ENCODE measurements around the gene ZNF670.

Gene ZNF670

GRCh38 chr1:247103859-247104591, 25.4 kb upstream of the ZNF670 start, which contains the start of gene ZNF669:
Gene ZNF669, minus strand, starts transcription at chr1:247104356. Its CDS starts 157 bp downstream, at chr1:247104199.
- peak; percentile 93 for DNase-seq (ENCODE audit: low spot score)

DNA sequence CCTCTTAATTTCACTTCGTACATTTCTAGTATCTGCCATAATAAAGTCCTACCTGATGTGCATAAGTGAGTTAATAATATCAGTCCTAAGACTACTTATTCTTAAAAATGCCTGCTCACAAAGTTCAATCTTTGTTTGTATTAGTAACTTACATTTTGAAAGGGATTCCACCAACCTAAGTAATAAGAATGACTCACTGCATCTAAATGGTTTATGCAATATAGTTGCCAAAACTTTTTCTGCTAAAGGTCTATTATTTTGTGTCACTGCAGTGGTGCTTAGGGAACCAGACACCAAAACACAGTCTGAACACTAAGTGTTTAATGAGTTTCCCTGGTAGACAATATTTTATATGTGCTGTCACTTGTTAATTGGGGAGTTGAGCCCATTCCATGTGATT, 23.8 kb upstream of the ZNF670 start:
- no peak for DNase-seq (ENCODE audit: low spot score)

GRCh38 chr1:247100676-247101279, 22.2 kb upstream of the ZNF670 start:
- no peak for DNase-seq (ENCODE audit: low spot score)

DNA sequence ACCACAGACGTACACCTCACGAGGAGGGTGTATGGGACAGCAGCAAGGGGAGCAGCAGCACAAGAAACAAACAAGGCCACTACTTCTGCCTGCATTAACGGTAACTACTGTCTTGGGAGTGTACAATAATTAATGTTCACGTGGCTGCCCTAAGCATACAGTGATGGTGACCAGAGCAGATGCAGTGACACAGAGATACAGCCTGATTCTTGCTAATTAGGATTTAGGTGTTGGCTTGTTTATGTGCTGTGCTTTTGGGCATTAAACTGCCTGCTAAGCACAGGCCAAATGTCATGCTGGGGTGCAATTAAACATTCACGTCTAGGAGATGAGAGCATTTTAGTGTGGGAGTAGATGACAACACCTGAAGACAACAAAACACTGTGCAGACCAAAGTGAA, 18.3 kb upstream of the ZNF670 start:
- no peak for DNase-seq (ENCODE audit: low spot score)

- no peak for DNase-seq (ENCODE audit: low spot score)
These were observed 17.9 kb upstream of the ZNF670 start for GRCh38 chr1:247096544-247096943.

GRCh38 chr1:247096112-247096511, 17.5 kb upstream of the ZNF670 start:
- no peak for DNase-seq (ENCODE audit: low spot score)

GRCh38 chr1:247090455-247090854, 11.8 kb upstream of the ZNF670 start:
- no peak for DNase-seq (ENCODE audit: low spot score)

DNA sequence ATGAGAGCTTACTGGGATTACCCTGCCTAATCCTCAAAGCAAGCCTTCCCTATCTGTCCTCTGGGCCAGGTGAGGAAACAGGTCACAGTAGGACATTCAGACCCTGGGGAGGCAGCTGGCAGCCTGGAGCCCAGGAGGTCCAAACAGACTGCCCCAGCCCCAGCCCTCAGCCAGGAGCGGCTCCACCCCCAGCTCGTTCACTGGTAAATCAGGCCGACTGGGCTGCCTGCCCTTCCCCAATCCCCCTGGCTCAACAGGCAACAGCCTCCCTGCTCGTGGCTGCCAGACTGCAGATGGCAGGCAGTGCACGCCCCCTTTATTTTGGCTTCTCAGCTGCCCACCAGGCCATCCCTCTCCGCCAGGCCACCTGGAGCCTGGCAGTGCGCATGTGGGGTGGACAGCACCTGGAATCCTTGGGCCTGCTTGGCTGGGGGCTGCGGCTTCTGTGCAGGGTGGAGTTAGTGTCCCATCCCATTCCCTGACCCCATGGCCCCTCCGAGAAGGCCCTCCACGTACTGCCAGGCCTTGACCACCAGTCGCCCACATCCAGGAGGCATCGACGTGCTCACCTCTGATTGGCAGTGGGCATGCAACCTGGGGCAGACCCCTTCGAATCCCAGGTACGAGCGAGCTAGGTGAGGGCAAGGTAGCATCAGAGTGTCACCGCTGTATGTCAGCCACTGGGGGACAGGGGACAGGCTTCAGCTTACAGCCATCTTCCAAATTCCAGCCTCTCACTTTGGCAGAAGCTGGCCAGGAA, 11.2 kb upstream of the ZNF670 start:
- DNase-seq (ENCODE audit: low spot score), result no peak

DNA sequence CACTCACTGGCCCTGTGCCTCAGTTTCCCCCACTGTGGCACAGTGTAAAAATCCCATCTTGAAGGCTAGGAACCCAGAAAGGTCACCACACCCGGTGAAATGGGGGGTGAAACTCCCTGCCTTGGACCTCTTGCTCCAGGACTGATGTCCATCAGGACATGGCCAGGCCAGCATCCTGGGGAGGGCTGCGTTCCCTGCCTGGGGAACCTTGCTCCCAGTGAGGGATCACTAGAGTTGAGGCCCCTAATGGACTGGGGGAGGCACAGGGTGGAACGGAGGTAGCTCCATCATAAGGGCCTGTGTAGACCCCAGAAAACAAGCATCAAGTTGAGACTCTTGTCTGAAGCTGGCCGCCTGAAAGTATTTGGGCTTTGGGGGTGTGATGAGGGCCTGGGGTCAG, 10.4 kb upstream of the ZNF670 start:
- no peak for DNase-seq (ENCODE audit: low spot score)

- DNase-seq (ENCODE audit: low spot score), result no peak
These were observed 8.6 kb upstream of the ZNF670 start for GRCh38 chr1:247087256-247087655.

DNA sequence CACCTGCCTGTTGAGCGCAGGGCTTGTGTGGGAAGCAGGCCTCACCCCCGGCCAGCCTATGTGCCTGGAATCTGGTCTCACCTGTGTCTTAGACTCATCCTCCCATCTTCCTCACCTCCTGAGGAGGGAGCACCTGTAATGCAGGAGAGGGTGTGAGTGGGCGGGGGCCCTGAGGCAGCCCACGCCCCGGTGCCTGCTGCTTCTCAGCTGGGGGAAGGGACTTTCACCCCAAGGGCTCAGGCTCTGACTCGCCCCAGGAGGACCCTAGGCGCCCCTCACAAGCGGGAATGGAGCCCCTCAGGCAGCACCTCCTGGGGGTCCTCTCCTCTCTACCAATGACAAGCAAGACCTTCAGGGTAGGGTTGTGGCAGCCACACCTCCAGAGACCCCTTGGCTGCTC, 6.7 kb upstream of the ZNF670 start:
- DNase-seq (ENCODE audit: low spot score), result no peak

DNA sequence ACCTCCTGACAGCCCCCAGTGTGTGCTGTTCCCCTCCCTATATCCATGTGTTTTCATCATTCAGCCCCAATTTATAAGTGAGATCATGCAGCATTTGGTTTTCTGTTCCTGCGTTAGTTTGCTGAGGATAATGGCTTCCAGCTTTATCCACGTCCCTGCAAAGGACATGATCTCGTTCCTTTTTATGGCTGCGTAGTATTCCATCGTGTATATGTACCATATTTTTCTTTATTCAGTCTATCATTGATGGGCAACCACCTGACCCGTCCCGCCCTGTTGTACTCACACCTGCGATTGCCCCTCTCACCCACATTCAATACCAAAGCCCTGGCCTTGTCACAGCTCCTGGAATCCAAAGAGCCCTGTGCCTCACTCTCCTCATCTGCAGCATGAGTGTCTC, 6.2 kb upstream of the ZNF670 start:
- no peak for DNase-seq (ENCODE audit: low spot score)

DNA sequence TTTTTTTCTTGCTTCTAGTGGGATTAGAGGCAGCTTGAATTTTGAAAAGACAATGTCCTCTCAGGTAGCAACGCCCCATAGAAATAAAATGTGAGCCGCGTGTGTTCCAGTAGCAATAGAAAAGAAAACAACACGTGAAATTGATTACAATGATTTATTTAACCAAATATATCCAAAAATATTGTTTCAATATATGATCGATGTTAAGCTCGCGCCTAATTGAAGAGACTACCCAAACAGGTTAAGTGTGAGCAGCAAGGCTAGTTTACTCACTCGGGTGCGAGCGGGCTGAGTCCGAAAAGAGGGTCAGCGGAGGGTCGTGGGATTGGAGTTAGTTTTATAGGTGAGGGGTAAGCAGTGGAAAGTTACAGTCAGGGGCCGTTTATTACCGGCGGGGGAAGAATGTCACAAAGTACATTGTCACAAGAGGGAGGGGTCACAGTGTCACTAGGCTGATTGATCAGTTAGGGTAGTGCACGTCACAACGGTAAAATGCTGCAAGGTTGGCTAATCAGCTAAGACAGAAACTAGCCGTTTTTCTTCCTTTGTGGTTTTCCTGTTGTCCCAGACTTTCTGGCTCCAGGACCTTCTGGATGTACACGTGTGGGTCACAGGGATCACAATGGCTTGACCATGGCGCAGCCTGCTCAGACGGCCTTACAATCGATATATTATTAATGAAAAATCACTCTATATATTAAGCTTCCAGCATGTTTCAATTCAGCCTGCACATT, 697 bp upstream of the ZNF670 start:
- no peak for DNase-seq (ENCODE audit: low spot score)

- DNase-seq (ENCODE audit: low spot score), result no peak
These were observed 744 bp downstream of the ZNF670 start for GRCh38 chr1:247077876-247078257.

GRCh38 chr1:247077213-247077612, 1.4 kb downstream of the ZNF670 start:
- no peak for DNase-seq (ENCODE audit: low spot score)

DNA sequence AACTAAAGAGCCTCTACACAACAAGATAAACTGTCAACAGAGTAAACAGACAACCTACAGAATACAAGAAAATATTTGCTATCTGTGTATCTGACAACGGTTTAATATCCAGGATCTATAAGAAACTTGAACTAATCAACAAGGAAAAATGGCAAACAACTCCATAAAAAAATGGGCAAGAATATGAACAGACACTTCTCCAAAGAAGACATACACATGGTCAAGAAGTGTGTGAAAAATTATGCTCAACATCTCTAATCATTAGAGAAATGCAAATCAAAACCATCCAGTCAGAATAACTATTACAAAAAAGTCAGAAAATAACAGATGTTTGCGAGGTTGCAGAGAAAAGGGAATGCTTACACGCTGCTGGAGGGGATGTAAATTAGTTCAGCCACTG, 8.0 kb downstream of the ZNF670 start:
- no peak for DNase-seq (ENCODE audit: low spot score)

DNA sequence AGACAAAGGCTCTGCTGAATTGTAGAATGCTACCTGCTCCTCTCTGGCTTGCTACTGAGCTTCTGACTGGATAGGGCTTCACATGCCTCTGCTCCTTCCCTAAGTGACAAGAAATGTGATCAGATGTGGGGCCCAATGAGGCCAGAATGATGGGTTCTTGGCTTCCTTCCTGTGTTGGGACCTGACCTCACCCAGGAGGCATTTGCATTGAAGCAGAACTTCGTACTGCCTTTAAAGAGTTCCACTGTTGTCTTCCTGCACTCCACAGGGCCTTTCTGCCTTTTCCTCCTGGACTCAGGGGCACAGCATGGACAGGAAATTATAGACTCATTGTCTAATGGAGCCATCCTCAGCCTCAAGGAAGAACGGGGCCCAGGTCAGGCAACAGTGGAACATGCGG, 14.3 kb downstream of the ZNF670 start:
- no peak for DNase-seq (ENCODE audit: low spot score)

DNA sequence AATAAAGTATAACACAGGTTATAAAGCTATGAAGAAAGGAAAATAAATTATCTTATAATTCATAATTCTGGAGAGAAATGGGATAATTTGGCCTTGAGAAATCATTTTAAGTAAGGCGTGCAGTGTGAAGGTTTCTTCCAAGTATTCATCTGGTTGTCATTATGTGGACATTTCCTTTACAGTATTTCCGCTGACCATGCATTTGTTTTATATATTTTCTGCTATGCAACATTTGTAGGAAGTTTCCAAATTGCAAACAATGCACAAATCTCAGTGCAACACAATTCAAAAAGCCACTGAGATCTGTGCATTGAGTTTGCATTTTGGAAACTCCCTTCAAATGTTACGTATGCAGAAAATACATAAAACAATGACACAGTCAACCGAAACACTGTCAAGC, 17.8 kb downstream of the ZNF670 start:
- DNase-seq (ENCODE audit: low spot score), result no peak

DNA sequence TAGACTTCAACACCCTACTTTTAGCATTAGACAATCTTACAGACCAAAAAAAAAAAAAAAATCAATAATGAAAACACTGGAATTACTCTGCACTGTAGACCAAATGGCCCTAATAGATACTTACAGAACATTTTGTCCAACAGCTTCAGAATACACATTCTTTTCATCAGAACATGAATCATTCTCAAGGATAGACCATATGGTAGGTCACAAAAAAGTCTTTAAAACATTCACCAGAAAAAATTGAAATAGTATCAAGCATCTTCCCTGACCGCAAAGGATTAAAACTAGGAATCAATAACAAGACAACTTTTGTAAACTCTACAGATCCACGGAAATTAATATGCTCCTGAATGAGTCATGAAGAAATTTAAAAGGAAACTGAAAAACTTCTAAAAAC, 22.5 kb downstream of the ZNF670 start:
- no peak for DNase-seq (ENCODE audit: low spot score)

DNA sequence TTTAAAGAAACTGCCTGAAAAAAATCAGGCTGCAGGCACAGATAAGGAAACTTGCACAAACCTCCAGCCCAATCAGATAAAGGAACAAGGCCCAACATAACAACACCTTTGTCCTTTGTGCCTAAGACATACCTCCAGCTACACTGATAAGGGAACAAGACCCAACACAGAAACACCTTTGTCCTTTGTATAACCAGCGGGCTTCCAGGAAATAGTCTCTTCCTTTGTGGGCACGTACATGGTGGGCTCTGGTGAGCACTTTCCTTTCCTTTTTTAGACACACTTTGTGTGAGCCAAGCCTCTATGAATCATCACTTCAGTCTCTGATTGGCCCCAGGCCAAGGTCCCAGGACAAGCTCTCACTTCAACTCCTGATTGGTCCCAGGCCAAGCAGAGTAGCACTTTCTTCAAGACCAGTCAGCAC, 23.6 kb downstream of the ZNF670 start:
- DNase-seq (ENCODE audit: low spot score), result no peak

GRCh38 chr1:247047702-247048101, 30.9 kb downstream of the ZNF670 start:
- no peak for DNase-seq (ENCODE audit: low spot score)

DNA sequence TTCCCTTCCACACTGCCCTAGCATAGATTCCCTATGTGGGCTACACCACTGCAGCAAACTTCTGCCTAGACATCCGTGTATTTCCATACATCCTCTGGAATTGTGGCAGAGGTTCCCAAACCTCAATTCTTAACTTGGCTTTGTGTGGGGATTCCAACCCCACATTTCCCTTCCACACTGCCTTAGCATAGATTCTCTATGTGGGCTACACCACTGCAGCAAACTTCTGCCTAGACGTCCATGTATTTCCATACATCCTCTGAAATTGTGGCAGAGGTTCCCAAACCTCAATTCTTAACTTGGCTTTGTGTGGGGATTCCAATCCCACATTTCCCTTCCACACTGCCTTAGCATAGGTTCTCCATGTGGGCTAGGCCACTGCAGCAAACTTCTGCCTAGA, 31.4 kb downstream of the ZNF670 start:
- DNase-seq (ENCODE audit: low spot score), result no peak

DNA sequence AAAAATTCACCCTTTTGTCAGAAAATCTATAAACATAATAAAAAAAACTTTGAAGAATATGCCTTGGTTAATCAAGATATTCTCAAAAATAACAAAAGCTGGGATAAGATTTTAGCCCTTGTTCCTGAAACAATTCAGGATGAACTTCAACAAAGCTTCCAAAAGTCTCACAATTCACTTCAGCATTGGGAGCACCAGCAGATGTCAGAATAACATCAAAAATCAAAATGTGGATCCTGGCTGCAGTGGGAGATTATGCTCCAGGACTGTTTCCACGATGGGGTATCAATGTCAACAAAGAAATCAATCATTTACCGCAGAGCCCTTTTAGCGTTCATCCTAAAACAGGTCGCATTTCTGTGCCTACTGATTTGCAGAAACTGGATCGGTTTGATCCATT, 35.2 kb downstream of the ZNF670 start:
- DNase-seq (ENCODE audit: low spot score), result no peak
